ENCODE data around the gene ATF4.
A peak's percentile ranks its signal among the peaks of the same experiment; 100 is the strongest.

The ATF4 gene

GRCh38 chr22:39498802-39499201, 21.6 kb upstream of the ATF4 start:
- H3K4me1 ChIP-seq (ENCODE audit: insufficient read depth, low read length, poor library complexity, severe bottlenecking) = peaks cover 10% of the 10 kb centered on the region
- TF ChIP-seq EZH2phosphoT487 (IDR thresholded peaks at IDR 0.05; ENCODE audit: borderline replicate concordance) = no peak
- no peak for TF ChIP-seq CTCF (conservative IDR thresholded peaks at IDR 0.05; ENCODE audit: low read length)
- no peak overlapping the region for H3K4me3 ChIP-seq (ENCODE audit: low read length, poor library complexity, severe bottlenecking)
- no peaks in the 10 kb centered on the region for H3K9me3 ChIP-seq (ENCODE audit: insufficient read depth, low read depth, low read length)
- peaks cover 14% of the 10 kb centered on the region for H4K20me1 ChIP-seq (ENCODE audit: insufficient read depth, low read length, poor library complexity, severe bottlenecking)
- H3K27me3 ChIP-seq (ENCODE audit: insufficient read depth, low read length, poor library complexity, severe bottlenecking) = no peaks in the 10 kb centered on the region
- no peak overlapping the region for H2AFZ ChIP-seq (ENCODE audit: low read length)
- no peaks in the 10 kb centered on the region for H3K9me2 ChIP-seq (replicated peaks; ENCODE audit: low read depth, low read length)
- peaks cover 15% of the 10 kb centered on the region for H3K79me2 ChIP-seq (ENCODE audit: insufficient read depth, low read length)
- H3K9ac ChIP-seq (ENCODE audit: low read depth, low read length, poor library complexity, severe bottlenecking) = no peak overlapping the region
- H3F3A ChIP-seq (ENCODE audit: low read depth) = no peaks in the 10 kb centered on the region; the same call in 1 of the 2 replicates
- no peaks in the 10 kb centered on the region for H3K36me3 ChIP-seq (ENCODE audit: insufficient read depth, low read length)
- H3K4me2 ChIP-seq (ENCODE audit: low read depth, low read length, poor library complexity, severe bottlenecking) = no peak overlapping the region

GRCh38 chr22:39500101-39500500, 20.3 kb upstream of the ATF4 start:
- TF ChIP-seq CTCF (conservative IDR thresholded peaks at IDR 0.05; ENCODE audit: low read length) (no peak), EZH2phosphoT487 (IDR thresholded peaks at IDR 0.05; ENCODE audit: borderline replicate concordance) (no peak)
- Histone ChIP-seq H3K27me3 (ENCODE audit: insufficient read depth, low read length, poor library complexity, severe bottlenecking) (no peaks in the 10 kb centered on the region), H3K79me2 (ENCODE audit: insufficient read depth, low read length) (peaks cover 28% of the 10 kb centered on the region), H3K36me3 (ENCODE audit: insufficient read depth, low read length) (peaks cover 7% of the 10 kb centered on the region; the same call in 1 of the 2 replicates), H3K9ac (ENCODE audit: low read depth, low read length, poor library complexity, severe bottlenecking) (no peak overlapping the region), H4K20me1 (ENCODE audit: insufficient read depth, low read length, poor library complexity, severe bottlenecking) (peaks cover 20% of the 10 kb centered on the region), H3K9me2 (replicated peaks; ENCODE audit: low read depth, low read length) (no peaks in the 10 kb centered on the region), H3K4me2 (ENCODE audit: low read depth, low read length, poor library complexity, severe bottlenecking) (no peak overlapping the region), H3F3A (ENCODE audit: low read depth) (no peaks in the 10 kb centered on the region; the same call in 1 of the 2 replicates), H3K9me3 (ENCODE audit: insufficient read depth, low read depth, low read length) (no peaks in the 10 kb centered on the region), H3K4me3 (ENCODE audit: low read length, poor library complexity, severe bottlenecking) (no peak overlapping the region), H2AFZ (ENCODE audit: low read length) (no peak overlapping the region), H3K4me1 (ENCODE audit: insufficient read depth, low read length, poor library complexity, severe bottlenecking) (peaks cover 15% of the 10 kb centered on the region)

- H3K9ac ChIP-seq (ENCODE audit: low read depth, low read length, poor library complexity, severe bottlenecking) = peak overlapping the region; percentile 96
- peaks cover 22% of the 10 kb centered on the region; the same call in 1 of the 2 replicates for H3K36me3 ChIP-seq (ENCODE audit: insufficient read depth, low read length)
- H3K79me2 ChIP-seq (ENCODE audit: insufficient read depth, low read length) = peaks cover 44% of the 10 kb centered on the region
- peaks cover 24% of the 10 kb centered on the region for H3K4me1 ChIP-seq (ENCODE audit: insufficient read depth, low read length, poor library complexity, severe bottlenecking)
- no peaks in the 10 kb centered on the region; the same call in 1 of the 2 replicates for H3F3A ChIP-seq (ENCODE audit: low read depth)
- peaks cover 20% of the 10 kb centered on the region for H4K20me1 ChIP-seq (ENCODE audit: insufficient read depth, low read length, poor library complexity, severe bottlenecking)
- H3K9me2 ChIP-seq (replicated peaks; ENCODE audit: low read depth, low read length) = no peaks in the 10 kb centered on the region
- TF ChIP-seq EZH2phosphoT487 (IDR thresholded peaks at IDR 0.05; ENCODE audit: borderline replicate concordance) = no peak
- no peak for TF ChIP-seq CTCF (conservative IDR thresholded peaks at IDR 0.05; ENCODE audit: low read length)
- no peaks in the 10 kb centered on the region for H3K27me3 ChIP-seq (ENCODE audit: insufficient read depth, low read length, poor library complexity, severe bottlenecking)
- peak overlapping the region; percentile 98 for H3K4me2 ChIP-seq (ENCODE audit: low read depth, low read length, poor library complexity, severe bottlenecking)
- H3K9me3 ChIP-seq (ENCODE audit: insufficient read depth, low read depth, low read length) = no peaks in the 10 kb centered on the region
- H2AFZ ChIP-seq (ENCODE audit: low read length) = peak overlapping the region; percentile 77
- peak overlapping the region; percentile 96 for H3K4me3 ChIP-seq (ENCODE audit: low read length, poor library complexity, severe bottlenecking)
Observed at GRCh38 chr22:39501644-39502108, 18.7 kb upstream of the ATF4 start.

Data from Loucy (cell line).